Lower lobe of right lung (tissue), 2 donors: ENCODE data around the gene ZNF575. TPM values are rescaled to one million over a fixed set of nuclear protein-coding genes. Genes with fewer than 3 reads are reported as not detected.

Source experiments
- ATAC-seq, 2 donors: fragments of 200-7000 bp; cut with Tn5 transposase; one replicate each; pipeline ENCODE4 v1.9.1; 2020 to 2022; ENCODE audit warnings: mild to moderate bottlenecking in 2 of 2, moderate library complexity in 2 of 2
- DNase-seq: peaks from one replicate; pipeline ENCODE4 v3.0.0-alpha.2; 2020
- H3K27ac ChIP-seq: fragments of 200-600 bp; one replicate; pipeline ENCODE4 v1.8.0; 2022
- H3K27me3 ChIP-seq: fragments of 200-600 bp; one replicate; pipeline ENCODE4 v1.8.0; 2022; ENCODE audit warnings: low read depth
- H3K36me3 ChIP-seq: fragments of 200-600 bp; one replicate; pipeline ENCODE4 v1.8.0; 2022; ENCODE audit warnings: mild to moderate bottlenecking
- H3K4me1 ChIP-seq: fragments of 200-600 bp; one replicate; pipeline ENCODE4 v1.8.0; 2022
- H3K4me3 ChIP-seq: fragments of 200-600 bp; one replicate; pipeline ENCODE4 v1.8.0; 2022; ENCODE audit warnings: mild to moderate bottlenecking
- H3K9me3 ChIP-seq: fragments of 200-600 bp; one replicate; pipeline ENCODE4 v1.8.0; 2022
- CTCF ChIP-seq: fragments of 200-600 bp; IDR thresholded peaks from one replicate; pipeline ENCODE4 v1.8.0; 2022; ENCODE audit warnings: antibody characterized with exemption, mild to moderate bottlenecking
- intact Hi-C: fragments of 100-400 bp; cut with DNase I; formaldehyde crosslinking; loops from one replicate; pipeline ENCODE4 v1.11.0; 2022
- total RNA-seq: library from RNA; stranded (reverse); fragmentation: NEBNext Ultra II Directional; extraction: Animal tissue kit (Norgen Biotek cat#: 25700); gene quantifications from one replicate; pipeline ENCODE4 v1.2.1, GENCODE V29; 2021
- donor health status: DM: no; HTN: yes; CAD: no; lungs with severe emphysema.

The ZNF575 gene
- total RNA-seq, 1 donor from 2014 or later = 2.8 TPM

- Histone ChIP-seq H3K27ac (no peak overlapping the region), H3K4me1 (no peaks in the 10 kb centered on the region), H3K4me3 (no peak overlapping the region), H3K27me3 (no peaks in the 10 kb centered on the region), H3K36me3 (no peaks in the 10 kb centered on the region), H3K9me3 (no peaks in the 10 kb centered on the region)
- no peak for DNase-seq
- no peak for TF ChIP-seq CTCF
- ATAC-seq = no peak
- intact Hi-C loops = no loop called here
Measured at GRCh38 chr19:43489310-43489709, 43.7 kb upstream of the ZNF575 start.

GRCh38 chr19:43489979-43490599 is 42.9 kb upstream of the ZNF575 start:
- DNase-seq = no peak
- Histone ChIP-seq H3K4me3 (no peak overlapping the region), H3K9me3 (no peaks in the 10 kb centered on the region), H3K4me1 (no peaks in the 10 kb centered on the region), H3K27ac (no peak overlapping the region), H3K36me3 (peaks cover under 1% of the 10 kb centered on the region), H3K27me3 (no peaks in the 10 kb centered on the region)
- intact Hi-C loops = no loop called here
- TF ChIP-seq CTCF = no peak
- no peak for ATAC-seq

GRCh38 chr19:43490759-43491158 is 42.2 kb upstream of the ZNF575 start:
- Histone ChIP-seq H3K27me3 (no peaks in the 10 kb centered on the region), H3K36me3 (peaks cover 7% of the 10 kb centered on the region), H3K9me3 (no peaks in the 10 kb centered on the region), H3K4me1 (no peaks in the 10 kb centered on the region), H3K27ac (no peak overlapping the region), H3K4me3 (no peak overlapping the region)
- no peak for TF ChIP-seq CTCF
- intact Hi-C loops = no loop called here
- ATAC-seq (no peak), DNase-seq (no peak)

GRCh38 chr19:43495082-43495481 is 37.9 kb upstream of the ZNF575 start:
- H3K4me1 ChIP-seq = no peaks in the 10 kb centered on the region
- no peaks in the 10 kb centered on the region for H3K9me3 ChIP-seq
- H3K27ac ChIP-seq = no peak overlapping the region
- intact Hi-C loops = no loop called here
- no peak overlapping the region for H3K4me3 ChIP-seq
- peaks cover 28% of the 10 kb centered on the region for H3K36me3 ChIP-seq
- no peaks in the 10 kb centered on the region for H3K27me3 ChIP-seq
- DNase-seq (no peak), ATAC-seq (no peak)
- TF ChIP-seq CTCF = no peak

- Histone ChIP-seq H3K4me1 (no peaks in the 10 kb centered on the region), H3K27me3 (no peaks in the 10 kb centered on the region), H3K4me3 (no peak overlapping the region), H3K9me3 (no peaks in the 10 kb centered on the region), H3K27ac (no peak overlapping the region), H3K36me3 (peaks cover 28% of the 10 kb centered on the region)
- no peak for TF ChIP-seq CTCF
- ATAC-seq = no peak
- no peak for DNase-seq
- intact Hi-C loops = no loop called here
Measured at GRCh38 chr19:43496960-43497359, 36.0 kb upstream of the ZNF575 start.
